GM18502 (cell line): Measurements from ENCODE around the gene SNCA.

Source experiments
- ATAC-seq: cut with Tn5 transposase; IDR thresholded peaks from one replicate; pipeline ENCODE4 v1.9.1; 2021; ENCODE audit warnings: mild to moderate bottlenecking; ENCODE audit not compliant: unreplicated experiment, poor library complexity

SNCA gene

GRCh38 chr4:89715631-89716030, 121.3 kb downstream of the SNCA start:
- no peak for ATAC-seq

DNA sequence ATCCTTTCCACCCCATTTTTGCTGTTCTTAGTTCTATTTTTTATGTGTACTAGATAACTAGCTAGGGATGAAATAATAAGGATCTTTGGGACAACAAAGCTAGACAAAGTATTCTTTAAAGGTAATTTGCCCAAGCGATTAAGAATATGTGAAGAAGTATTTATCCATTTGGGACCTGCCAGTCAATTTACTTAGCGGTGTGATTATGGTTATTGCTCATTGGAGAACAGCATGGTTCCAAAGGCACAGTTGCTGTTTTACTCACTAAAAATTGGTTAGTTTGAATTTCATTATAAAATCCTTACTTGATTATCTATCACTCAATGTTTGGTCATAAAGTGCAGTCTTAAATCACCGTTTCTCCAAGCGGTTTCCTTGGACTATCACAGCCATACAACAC, 124.1 kb downstream of the SNCA start:
- no peak for ATAC-seq

DNA sequence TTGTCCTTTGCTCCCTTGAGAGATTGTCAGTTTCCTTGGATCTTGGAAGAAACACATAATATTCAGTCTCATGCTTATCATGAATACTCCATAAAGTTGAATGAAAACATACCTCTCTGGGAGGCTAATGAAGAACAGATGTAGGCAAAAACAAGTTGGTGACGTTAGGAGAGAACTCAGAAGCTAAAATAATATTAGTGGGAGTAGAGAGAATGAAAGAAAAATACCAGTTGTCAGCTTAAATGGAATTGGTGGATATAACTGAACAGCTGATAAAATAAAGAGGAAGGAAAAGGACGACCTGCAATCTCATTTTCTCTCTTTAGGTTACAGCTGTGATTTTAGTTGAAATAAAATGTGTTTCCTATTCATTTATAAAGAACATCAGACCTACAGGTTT, 124.8 kb downstream of the SNCA start:
- no peak for ATAC-seq

DNA sequence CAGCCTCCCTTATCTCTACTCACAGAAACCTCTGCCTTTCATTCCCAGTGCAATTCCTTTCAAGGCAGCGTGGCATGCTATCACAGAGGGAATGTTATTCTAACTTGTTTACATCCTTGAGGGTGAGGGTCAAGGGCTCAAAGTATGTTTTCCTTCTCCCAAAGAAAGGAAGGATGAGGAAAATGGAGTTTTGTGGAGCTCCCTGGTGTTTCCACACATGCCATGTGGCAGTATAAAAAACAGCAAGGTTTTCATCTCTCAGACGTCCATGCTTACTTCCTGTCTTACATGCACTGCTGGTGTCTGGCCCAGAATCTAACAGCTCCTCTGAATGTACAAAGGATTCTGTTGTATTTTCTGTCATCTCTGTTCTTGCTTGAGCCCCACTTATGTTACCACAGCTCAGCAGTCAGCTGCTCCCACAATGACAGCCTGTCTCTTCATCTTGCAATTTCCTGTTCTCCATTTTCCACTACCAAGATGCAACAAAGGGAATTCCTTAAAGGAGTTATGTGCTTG, 128.0 kb downstream of the SNCA start:
- ATAC-seq = no peak

DNA sequence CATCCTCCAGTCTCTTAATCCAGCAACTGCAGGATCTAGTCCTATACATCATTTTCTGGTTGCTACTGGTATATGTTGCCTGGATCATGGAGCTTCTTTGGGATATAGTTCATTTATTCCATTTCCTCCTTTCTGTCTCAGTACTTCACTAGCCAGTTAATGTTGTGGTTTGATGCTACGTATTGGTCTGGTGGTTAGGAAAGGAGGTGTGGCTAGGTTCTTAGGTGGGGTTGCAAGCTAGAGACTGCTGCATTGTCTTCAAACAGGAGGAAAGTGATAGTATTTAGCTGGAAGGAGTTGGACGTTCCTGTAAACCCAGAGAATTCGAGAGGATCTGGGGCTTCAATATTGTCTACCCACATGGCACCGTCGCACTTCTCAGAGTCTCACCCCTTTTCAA, 129.5 kb downstream of the SNCA start:
- no peak for ATAC-seq

DNA sequence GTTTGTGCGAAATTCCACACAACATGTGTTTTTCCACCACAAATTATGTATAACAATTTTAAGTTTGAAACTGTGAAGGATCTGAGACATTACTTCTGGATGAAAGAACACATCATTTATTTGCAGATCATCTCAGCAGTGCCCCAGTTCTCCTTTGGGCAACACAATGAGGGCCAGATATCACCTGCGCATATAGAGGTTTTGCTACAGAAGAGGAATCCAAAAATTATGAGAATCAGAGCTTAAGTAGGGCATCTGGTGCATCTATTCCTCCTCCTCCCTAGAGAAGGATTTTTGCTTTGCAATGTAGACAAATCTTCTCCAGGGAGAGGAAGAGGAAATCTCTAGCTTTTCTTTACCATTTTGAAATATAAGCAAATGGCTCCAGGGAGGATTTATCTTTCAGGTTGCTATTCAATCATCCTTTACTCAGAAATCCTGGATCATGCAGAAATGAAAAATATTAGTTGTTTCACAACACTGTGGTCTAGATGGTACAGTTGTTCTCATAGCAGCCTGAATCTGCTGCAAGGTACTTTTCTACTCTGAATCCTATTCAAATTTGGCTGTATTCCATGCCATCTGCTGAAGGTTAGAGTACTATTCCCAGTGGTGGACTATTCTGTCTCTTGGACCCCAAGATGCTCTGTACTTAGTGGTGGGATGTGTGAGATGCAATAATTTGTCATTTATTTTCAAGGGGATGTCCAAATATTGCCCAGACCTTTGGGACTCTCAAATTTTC, 132.1 kb downstream of the SNCA start:
- no peak for ATAC-seq

DNA sequence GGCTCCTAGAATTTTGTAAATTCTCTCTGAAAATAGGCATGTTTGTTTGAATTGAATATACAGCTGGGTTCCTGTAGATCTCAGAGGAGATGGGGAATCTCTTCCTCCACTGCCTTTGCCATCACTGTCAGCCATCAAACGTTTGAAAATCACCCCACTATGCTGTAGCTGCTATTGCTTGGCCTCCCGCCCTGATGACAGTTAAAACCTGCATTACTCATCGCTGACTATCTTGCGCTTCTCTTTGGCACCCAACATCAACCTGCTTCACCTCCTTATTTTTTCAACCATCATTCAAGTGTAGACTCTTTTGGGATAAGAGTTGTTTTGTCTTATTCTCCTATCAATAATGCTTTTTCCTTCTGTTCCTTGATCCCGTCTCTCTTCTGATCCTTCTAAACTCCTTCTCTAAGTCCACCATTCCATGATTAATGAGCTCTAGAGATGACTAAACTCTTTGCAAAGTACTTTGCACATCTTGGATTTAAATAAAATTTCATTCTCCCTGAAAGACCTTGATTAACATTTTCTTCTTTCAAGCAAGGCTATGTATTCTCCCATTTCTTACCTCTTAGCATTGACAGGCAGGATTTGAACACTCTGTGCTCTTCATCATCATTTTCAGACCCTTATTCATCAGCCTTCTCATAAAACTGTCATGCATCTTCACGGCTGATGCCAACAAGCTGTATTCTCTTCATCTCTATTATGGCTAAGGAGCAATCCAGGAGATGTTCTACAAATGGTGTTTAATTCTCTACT, 133.0 kb downstream of the SNCA start:
- ATAC-seq = no peak

- no peak for ATAC-seq
Observed at GRCh38 chr4:89700766-89701423, 136.1 kb downstream of the SNCA start.

GRCh38 chr4:89685690-89686089, 151.3 kb downstream of the SNCA start:
- ATAC-seq = no peak

DNA sequence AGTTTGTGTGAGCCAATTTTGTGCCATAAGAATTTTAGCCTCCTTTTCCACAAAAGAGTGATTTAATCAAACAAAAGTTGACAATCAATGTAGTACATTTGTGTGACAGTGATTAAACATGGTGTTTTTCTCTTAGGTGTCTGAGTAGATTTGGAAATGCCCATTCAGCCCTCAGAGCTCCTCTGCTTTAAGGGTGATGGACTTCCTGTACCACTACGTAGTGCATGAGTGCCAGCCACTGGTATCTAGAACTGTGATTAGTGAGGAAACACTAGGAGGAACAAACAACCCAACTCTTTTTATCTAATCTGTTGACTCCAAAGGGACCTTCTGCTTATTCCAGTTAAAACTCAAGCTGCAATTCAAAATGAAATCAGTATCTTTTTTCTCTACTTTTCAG, 151.7 kb downstream of the SNCA start:
- no peak for ATAC-seq

GRCh38 chr4:89684536-89684935, 152.4 kb downstream of the SNCA start:
- ATAC-seq = no peak

- no peak for ATAC-seq
Observed at GRCh38 chr4:89682808-89683207, 154.2 kb downstream of the SNCA start.

DNA sequence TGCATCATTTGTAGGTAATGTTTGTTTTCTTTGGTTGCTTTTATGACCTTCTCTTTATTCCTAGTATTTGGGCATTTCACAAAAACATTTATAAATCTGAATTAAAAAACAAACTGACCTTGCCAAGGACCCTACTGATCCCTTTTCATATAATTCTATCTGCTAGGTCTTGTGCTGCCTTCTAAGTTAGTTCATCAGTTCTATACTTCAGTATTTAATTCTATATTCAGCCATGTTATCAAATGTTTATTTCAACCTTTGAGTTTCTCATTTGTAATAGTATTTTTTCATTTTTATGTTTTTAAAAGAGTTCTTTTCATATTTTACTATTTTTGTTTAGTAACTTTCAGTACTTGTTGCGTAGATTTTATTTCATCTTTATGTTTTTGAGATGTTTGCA, 155.3 kb downstream of the SNCA start:
- ATAC-seq = no peak

- no peak for ATAC-seq
Observed at GRCh38 chr4:89681219-89681618, 155.7 kb downstream of the SNCA start.

DNA sequence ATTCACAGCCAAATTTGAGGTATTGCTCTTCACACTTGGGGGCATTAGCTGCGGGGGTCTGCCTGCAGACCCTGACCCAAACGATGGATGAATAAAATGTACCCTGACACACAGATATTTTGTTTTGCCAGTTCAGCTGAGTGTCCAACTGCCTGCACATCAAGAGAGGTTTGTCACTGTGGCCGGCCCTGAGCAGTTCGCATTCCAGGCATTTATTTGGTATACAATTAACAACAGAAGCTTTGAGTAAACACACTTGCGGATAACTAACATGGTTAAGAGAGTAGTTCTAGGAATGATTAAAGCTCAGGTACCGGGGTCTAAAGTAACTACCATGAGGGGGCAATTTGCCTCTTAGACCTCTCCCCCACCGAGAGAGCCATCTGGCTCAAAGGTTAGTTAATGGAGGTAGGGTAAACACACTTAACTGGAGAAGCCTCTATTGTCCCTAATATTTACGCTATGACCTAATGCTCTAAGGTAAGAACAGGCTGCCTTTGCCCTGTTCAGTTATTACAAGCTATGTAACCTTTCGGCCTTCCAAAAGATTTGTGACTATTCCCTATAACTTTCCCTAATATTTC, 162.0 kb downstream of the SNCA start:
- ATAC-seq = no peak
